GM12874 (cell line): Measurements from ENCODE around the gene CYP26C1.

Source experiments
- TF ChIP-seq, protein P1 (sequence below): IDR thresholded peaks from 2 replicates; pipeline ENCODE4 v1.5.1; 2011; ENCODE audit warnings: low read depth, mild to moderate bottlenecking, control low read depth, low read length, moderate library complexity; ENCODE audit not compliant: insufficient read depth

The CYP26C1 gene

DNA sequence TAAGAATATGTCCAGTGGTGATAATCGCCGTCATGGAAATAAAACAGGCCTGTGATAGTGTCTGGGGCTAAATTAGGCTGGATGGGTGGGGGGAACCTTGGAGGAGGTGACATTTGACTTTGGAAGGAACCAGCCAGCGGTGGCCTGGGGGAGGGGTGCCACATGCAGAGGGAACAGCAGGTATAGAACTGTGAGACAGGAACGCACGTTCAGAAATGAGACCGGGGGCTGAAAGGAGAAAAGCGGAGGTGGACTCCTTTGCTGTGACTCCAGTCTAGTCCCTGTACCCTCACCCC lies 10.5 kb downstream of the CYP26C1 start:
- TF ChIP-seq, protein P1, sequence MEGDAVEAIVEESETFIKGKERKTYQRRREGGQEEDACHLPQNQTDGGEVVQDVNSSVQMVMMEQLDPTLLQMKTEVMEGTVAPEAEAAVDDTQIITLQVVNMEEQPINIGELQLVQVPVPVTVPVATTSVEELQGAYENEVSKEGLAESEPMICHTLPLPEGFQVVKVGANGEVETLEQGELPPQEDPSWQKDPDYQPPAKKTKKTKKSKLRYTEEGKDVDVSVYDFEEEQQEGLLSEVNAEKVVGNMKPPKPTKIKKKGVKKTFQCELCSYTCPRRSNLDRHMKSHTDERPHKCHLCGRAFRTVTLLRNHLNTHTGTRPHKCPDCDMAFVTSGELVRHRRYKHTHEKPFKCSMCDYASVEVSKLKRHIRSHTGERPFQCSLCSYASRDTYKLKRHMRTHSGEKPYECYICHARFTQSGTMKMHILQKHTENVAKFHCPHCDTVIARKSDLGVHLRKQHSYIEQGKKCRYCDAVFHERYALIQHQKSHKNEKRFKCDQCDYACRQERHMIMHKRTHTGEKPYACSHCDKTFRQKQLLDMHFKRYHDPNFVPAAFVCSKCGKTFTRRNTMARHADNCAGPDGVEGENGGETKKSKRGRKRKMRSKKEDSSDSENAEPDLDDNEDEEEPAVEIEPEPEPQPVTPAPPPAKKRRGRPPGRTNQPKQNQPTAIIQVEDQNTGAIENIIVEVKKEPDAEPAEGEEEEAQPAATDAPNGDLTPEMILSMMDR: no peak

DNA sequence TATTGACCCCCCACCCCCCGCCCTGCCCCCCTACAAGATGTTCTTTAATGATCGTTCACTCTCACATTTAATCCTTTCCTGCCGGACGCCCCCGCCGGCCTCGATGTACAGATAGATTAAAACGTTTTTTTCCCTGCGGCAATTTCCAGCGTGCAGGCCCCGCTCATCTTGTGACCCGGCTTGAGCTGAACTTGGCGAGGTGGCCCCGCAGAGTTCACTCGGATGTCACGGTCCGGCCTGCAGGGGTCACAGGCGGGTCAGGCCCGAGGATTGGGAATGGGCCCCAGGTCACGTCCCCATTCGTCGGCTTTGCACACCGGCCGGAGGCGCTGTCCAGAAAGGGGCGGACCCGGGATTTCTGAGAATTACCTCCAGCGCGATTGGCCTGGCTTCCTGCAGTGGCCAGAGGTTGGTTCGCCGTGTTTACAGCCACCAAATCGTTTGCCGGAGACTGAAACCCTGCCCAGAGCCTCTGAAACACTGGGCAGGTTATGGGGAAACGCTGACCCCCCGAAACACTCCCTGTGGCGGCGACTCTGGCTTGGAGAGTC lies 11.2 kb downstream of the CYP26C1 start:
- TF ChIP-seq, protein P1: no peak

DNA sequence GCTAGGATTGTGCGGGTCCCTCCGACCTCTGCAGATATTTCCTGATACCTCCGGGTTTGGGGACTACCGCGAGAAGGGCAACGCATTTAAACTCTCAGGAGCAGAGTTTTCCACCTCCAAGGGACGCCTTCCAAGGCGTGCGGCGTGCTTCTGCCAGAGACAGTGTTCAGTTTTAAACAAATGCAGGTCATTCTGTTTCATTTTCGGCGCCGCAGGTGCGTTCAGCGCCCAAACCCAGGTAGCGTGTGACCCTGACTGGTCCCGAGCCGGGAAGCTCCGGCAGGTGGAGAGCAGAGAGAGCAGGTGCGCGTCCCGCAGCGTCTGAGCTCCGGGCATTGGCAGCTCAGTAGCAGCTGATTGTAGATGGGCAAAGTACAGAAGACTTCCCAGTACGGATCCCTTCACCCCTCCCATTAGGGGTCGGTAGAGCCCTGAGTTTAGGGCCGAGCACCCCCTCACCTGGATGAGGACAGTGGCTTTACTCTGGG lies 11.7 kb downstream of the CYP26C1 start:
- TF ChIP-seq, protein P1: no peak

DNA sequence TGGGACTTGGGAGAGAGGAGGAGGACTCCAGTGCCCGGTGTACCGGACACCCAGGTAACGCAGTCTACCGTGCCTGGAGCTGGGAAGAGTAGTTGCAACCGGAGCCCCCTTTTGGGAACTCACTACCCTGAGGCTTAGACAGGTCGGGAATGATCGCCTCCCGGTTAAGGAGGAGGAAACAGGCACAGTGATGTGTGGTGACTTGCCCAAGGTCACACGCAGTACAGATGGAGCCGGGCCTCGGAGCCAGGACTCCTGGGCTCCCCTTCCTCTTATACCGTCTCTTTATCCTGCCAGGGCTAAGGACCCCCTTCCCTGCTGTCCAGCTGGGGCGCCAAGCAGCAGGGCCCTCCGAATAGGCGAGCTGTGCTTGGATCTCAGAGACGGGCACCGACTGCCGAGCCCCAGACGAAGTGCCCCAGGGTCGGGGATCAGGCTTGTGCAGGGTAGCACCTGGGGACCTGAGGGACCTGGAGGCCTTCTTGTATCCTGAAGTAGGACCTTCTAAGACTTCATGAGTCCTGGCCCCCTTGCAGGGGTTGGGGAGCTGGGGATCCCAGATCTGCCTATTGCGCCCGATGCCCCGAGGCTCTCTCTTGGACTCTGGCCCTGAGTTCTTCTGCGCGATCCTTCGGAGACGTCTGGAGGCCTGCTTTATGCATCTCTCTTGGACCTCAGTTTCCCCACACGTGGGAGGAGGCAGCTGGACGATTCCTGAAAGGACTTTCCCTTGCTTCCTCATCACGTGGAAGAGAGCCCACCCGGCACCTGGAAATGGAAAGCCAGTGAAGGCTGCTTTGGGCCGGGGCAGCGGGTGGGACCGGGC lies 12.3 kb downstream of the CYP26C1 start:
- TF ChIP-seq, protein P1: no peak

DNA sequence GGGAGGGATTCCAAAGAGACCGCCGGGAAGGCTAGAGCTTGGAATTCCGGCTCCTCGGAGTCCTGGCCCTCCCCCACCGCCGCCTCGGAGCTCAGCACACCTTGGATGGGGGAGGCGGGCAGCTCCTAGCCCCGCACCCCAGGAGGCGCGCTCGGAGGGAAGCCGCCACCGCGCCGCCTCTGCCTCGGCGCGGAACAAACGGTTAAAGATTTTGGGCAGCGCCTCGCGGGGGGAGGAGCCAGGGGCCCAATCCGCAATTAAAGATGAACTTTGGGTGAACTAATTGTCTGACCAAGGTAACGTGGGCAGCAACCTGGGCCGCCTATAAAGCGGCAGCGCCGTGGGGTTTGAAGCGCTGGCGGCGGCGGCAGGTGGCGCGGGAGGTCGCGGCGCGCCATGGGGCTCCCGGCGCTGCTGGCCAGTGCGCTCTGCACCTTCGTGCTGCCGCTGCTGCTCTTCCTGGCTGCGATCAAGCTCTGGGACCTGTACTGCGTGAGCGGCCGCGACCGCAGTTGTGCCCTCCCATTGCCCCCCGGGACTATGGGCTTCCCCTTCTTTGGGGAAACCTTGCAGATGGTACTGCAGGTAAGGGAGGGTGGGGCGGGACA lies 13.0 kb downstream of the CYP26C1 start, which contains the start of gene CYP26A1:
CYP26A1 (plus strand) TSS at position 355 of the 608 bp plus-strand sequence; CDS start at position 397, 42 bp downstream.
- TF ChIP-seq, protein P1: no peak

DNA sequence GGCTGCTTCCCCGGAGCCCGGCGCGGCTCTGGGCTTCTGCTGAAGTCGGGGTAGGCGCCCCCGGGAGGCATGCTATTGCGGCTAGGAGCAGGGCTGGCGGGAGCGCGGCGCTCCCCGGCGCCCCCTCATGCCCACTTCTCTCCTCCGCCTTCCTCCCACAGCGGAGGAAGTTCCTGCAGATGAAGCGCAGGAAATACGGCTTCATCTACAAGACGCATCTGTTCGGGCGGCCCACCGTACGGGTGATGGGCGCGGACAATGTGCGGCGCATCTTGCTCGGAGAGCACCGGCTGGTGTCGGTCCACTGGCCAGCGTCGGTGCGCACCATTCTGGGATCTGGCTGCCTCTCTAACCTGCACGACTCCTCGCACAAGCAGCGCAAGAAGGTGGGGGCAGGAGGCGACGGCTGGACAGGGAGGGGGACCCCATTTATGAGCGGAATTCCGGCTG lies 13.6 kb downstream of the CYP26C1 start:
- TF ChIP-seq, protein P1: peak; percentile 17; the same call in 1 of the 2 replicates
